NCI-H345 treated with DMSO at 0.1 percent for 48 hours (cell line): ENCODE data around the gene CPA5.

Experiments used
- DNase-seq: peaks from one replicate; lab custom pipeline; 2025; ENCODE audit not compliant: unreplicated experiment; lab: John Stamatoyannopoulos, UW

The CPA5 gene

DNA sequence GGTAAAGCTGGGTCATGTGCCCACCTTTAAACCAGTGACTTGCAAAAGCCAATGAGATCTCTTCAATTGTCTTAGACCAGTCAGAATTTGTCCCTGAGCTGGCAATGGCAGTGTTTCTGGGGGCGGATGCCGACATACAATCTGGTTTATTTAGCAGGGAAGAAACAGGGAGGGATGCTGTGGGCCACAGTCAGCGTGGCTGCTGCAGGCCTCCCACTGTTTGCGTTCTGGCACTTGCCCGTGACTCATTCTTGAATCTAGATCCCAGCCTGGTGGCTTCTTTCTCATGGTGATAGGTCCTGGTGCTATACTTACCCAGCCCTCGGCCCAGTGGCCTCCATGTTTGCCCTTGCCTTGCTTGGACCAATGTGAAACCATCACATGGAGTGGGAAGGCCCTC is 32.6 kb downstream of the CPA5 start:
- no peak for DNase-seq

DNA sequence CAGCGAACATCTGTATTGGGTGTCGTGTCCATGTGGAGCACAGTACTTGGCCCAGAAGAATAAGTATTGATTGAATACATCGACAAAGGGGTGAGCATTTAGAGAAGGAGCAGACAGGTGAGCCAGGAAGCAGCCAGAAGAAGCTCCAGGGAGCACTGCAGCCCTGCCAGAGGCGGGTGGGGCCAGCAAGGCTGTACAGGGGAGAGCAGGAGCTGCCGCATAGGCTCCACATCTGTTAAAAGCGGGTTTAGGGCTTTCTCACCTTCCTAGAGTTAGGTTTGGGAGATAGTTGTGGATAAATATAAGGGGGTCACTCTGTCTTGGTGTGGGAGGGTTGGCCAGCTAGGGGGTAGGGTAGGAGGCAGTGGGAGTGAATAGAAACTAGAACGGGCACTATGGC is 34.4 kb downstream of the CPA5 start:
- no peak for DNase-seq

DNA sequence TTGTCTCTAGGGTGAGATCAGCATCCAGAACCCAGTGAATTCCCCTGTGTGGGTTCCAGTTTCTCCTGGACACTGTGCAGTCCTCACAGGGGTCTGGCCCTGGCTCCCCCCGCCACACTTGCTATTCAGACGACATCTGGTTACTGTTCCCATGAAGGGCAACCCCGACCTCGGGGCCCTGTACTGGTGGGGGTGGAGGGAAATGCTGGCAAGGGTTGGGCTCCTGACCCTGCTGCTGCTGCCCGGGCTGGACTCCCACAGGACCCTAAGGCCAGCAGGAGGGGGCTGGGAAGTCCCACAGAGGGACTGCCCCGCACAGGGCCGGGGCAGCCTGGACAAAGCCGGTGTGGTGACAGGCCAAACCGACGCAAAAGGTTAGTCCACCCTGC is 34.9 kb downstream of the CPA5 start:
- no peak for DNase-seq

DNA sequence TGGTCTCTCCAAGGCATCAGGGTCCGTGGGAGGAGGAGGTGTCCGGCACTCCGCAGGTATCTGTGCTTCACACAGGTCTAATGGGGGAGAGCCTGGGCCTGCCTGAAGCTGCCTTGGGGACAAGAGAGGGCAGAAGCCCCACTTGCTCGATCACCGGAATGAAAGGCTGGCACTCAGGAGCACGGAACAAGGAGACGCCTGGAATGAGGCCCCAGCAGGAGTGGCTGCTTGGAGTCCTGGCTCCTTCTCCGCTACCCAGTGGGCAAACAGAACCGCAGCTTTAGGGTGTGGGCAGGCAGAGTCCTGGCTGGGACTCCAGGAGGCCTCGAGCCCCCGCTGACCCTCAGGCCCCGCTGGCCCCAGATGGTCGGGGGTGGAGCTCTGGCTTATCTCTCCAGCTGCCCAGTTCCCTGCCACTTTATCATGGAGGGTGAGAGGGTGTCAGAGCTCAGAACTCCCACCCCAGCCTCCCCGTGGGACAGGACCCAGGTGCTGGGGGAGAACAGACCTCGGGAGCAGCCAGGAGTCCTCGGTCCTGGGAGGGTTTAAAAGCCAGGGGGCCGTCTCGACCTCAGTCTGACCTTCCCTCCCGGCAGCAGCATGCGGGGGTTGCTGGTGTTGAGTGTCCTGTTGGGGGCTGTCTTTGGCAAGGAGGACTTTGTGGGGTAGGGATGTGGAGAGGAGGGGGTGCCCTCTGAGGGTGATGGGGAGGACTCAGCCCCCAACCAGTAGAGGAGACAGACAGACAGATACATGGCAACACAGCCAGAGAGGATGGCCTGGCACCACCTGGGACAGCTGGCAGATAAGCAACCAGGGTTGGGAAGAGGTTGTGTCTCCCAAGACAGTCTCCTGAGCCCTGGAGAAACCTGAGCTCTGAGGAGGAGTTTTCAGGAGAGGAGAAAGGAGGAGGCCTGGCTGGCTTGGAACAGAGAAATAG is 35.6 kb downstream of the CPA5 start, which contains the start of gene CPA1:
Gene CPA1, plus strand, starts transcription at position 574 of the 940 bp plus-strand sequence. Its CDS starts 27 bp downstream, at position 601.
- DNase-seq = no peak

DNA sequence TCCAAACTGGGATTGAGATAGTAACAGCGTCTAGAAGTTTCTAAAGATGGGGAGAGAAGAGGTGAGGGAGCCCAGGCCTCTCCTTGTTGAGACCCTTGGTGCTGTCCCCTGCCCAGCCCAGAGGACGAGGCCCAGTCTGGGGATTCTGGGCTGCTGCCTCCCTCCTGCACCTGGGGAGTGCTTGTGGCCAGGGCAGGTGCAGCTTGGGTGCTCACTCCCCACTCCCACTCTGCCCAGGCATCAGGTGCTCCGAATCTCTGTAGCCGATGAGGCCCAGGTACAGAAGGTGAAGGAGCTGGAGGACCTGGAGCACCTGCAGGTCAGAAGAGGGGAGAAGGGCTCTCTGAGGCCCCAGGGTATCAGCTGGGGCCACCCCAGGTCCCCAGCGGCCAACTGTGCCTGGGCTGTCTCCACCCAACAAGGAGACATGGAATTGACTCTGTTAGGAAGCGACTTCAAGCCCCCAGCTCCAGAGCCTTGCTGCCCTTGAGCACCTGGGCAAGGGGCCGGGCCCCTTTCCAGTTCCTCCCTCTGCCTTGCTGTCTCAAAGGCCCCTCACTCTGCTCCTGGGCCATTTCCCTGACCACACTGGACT is 36.3 kb downstream of the CPA5 start:
- no peak for DNase-seq

DNA sequence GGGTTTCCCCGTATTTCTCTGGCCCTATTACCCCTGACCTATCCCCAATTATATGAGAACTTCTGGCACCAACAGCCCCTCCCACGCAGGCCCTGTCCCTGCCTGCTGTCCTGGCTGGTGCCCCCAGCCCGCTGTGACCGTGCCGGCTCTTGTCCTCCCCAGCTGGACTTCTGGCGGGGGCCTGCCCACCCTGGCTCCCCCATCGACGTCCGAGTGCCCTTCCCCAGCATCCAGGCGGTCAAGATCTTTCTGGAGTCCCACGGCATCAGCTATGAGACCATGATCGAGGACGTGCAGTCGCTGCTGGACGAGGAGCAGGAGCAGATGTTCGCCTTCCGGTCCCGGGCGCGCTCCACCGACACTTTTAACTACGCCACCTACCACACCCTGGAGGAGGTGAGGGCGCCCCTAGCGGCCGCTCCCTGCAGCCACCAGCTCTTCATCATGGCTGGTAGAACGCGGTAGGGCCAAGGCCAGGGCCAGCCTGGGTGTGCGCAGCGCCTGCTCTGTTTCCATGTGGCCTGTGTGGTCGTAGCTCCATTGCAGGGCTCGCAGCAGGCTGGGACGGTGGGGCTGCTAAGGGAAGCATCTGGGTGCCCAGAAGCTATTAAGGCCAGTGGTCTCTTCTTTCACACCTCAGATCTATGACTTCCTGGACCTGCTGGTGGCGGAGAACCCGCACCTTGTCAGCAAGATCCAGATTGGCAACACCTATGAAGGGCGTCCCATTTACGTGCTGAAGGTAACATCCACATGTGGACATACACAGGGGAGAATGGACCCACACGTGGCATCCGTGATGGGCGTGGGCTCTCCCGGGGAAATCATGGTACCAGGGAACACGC is 37.1 kb downstream of the CPA5 start:
- DNase-seq = no peak

DNA sequence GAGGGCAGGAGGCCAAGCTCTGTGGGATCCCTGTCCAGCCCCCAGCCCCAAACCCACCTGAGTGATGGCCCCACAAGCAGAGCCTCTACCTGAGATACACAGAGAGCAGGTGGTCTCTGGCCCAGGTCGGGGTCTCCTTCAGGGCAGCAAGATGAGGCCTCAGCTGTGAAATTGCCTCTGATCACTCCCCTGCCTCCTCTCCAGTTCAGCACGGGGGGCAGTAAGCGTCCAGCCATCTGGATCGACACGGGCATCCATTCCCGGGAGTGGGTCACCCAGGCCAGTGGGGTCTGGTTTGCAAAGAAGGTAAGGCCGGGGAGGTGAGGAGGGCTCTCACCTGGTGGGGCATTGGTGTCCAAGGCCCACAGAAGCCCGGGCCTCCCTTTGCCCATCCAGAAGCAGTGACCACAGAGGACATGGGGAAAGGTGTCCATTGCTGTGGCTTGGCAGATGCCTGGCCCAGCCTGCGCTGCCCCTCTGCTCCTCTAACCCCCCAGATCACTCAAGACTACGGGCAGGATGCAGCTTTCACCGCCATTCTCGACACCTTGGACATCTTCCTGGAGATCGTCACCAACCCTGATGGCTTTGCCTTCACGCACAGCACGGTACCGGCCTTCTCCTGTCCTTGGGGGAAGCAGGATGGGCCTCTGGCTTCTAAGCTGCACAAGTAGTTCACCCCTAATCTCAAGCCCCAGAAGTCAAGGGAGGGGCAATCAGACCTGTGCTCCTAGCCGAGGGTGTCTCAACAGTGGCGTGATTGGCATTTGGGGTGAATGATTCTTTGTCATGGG is 38.8 kb downstream of the CPA5 start:
- DNase-seq = no peak

DNA sequence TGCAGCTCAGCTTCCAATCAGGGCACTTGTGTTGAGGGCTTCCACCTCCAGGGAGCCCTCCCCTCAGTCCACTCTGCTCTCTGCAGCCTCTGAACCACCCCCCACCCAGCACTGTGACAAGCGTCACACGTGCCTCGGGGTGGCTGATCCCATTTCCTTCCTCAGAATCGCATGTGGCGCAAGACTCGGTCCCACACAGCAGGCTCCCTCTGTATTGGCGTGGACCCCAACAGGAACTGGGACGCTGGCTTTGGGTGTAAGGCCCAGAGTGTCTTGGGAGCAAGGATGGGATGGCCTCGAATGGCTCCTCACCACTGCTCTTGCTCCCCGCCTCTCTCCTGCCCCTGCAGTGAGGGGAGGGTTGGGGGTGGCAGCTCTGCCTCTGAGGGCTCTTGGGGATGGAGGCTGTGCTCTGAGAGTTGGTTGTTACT is 39.8 kb downstream of the CPA5 start:
- DNase-seq = no peak

DNA sequence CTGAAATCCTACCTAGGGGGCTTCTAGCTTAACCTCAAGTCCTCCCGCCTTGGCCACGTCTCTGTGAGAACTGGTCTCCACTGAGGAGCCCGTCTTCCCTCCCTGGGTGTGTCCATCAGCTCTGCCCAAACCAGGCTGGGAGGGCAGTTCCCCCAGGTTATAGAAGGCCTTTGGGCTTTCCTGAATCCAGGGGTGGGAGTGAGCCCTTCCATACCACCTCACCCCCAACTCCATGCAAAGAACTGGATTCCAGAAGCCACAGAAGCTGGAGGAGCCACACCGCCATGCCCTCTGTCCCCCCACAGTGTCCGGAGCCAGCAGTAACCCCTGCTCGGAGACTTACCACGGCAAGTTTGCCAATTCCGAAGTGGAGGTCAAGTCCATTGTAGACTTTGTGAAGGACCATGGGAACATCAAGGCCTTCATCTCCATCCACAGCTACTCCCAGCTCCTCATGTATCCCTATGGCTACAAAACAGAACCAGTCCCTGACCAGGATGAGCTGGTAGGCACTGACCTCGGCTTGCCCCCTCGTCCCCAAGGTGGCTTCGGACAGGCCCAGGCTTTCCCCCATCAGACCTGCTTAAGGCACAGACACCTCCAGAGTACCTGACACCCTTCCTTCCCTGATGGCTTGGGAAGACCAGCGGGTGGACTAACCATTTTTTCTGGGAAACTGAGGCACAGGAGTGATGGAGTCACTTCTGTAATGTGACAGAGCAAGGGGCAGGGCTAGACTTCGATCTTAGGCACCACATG is 40.4 kb downstream of the CPA5 start:
- no peak for DNase-seq

DNA sequence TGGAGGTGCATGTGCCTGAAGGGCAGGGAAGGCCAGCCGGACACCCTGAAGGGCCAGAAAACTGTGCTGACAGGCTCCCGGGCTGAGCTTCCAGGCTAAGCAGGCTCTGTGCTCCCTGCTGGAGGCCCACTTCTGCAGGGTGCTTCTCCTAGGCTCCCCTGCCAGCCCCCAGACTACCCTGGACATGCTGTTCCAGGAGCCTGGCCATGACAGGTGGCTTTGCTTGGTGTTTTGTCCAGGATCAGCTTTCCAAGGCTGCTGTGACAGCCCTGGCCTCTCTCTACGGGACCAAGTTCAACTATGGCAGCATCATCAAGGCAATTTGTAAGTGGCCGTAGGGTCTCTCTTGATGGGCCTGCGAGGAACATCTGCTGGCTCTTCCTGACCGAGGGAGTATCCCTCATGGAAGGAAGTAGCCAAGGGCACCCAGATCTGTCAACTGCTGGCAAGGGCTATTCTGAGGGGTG is 41.0 kb downstream of the CPA5 start:
- no peak for DNase-seq

DNA sequence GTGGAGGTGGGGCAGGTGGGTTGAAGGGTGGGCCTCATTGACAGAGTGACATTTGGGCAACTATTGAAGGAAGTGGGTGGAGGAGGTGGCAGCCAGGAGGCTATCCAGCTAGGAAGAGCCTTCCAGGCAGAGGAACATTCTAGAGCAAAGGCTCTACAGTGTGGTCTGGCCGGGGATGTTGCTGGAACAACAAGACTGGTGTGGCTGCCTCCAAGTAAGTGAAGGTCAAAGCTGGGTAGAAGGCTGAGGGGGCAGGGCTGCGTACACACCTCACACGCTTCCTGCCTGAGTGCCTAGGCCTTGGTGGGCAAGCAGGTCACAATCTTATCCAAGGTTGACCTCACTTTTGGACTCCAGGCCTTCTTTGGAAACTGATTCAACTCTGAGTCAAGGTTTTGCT is 42.3 kb downstream of the CPA5 start:
- DNase-seq = no peak

DNA sequence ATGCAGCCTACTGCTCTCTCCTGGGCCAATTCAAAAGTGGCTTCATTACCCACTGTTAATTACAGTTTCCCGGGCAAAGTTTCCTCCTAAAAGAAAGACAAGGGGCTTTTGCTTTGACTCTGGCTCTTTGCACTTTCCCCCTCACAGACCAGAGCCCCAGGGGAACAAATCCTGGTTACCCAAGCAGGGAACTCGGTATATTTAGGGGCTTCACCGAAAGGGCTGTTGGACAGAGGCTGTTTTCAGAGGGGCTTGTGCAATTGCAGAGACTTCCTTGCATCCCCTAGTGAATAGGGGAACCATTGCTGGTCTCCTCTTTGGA is 42.7 kb downstream of the CPA5 start:
- DNase-seq = no peak

DNA sequence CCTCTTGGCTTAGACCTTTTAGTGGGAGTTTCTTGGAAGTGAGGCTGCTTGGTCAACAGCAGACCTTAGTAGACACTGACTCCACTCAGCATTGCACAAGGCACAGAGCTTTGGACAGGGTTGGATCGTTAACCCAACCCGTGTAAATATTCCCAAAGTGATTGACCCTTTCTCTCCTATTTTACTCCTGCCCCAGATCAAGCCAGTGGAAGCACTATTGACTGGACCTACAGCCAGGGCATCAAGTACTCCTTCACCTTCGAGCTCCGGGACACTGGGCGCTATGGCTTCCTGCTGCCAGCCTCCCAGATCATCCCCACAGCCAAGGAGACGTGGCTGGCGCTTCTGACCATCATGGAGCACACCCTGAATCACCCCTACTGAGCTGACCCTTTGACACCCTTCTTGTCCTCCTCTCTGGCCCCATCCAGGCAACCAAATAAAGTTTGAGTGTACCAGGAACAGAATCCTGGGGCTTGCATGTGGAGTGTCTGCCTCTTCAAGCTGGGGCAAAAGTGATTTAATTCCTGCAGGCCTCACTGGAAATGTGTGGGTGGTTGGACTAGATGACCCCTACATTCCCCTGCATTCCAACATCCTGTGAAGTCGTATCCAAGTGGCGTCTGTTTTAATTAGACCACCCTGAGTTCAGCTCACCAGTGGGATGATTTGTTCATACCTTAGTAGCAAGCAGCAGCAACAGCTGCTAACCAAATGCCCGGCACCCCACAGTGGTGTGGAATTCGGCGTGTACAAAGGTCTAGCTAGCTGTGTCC is 43.2 kb downstream of the CPA5 start:
- no peak for DNase-seq

DNA sequence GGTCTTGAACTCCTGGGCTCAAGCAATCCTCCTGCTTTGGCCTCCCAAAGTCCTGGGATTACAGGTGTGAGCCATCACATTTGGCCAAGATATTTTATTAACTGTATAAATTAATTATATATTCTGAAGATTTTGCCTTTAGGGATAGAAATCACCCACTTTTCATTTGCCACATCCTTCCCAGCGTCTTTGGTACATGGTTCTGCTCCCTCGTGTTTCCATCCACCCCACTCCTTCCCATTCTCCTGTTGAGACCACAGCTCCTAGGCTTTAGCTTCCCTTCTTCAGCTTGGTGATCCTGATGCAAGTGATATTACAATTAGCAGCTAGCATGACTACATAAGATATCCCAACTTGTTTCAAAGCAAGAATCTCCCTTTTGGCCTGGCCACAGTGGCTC is 44.1 kb downstream of the CPA5 start:
- no peak for DNase-seq

DNA sequence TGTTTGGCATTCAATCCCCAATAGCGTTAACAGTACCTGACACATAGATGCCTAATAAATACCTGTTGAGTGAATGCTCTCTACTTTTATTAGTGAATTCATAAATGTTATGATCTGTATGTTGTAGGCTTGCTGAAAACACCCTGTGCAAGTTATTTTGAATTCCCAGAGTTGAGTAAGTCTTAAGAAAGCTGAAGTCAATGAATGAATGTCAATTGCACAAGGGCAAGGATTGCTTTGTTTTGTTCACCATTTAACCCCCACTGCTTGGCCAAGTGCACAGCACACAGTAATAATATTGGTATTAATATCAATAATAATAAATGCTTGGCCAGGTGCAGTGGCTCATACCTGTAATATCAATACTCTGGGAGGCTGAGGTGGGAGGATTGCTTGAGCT is 45.9 kb downstream of the CPA5 start:
- DNase-seq = no peak

DNA sequence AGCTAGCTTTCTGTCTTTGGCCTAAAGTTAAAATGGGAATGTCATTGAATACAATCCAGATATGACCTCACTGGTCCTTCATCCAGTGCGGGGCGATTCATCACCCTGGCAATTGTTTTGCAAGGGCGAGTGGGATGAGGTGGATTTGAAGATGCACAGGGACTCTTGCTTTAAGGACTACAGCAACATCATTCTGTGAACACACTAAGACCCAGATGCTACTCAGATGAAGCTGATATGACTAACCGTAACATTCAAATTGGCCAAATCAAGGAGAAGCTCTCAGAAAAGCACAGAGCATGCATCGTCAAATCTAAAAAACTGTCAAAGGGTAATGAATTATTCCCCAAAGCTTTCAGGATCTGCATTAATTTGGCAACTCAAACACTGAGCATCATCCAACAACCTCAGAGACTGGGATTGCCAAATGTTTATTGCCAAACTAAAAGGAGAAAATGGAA is 48.5 kb downstream of the CPA5 start:
- DNase-seq = no peak

DNA sequence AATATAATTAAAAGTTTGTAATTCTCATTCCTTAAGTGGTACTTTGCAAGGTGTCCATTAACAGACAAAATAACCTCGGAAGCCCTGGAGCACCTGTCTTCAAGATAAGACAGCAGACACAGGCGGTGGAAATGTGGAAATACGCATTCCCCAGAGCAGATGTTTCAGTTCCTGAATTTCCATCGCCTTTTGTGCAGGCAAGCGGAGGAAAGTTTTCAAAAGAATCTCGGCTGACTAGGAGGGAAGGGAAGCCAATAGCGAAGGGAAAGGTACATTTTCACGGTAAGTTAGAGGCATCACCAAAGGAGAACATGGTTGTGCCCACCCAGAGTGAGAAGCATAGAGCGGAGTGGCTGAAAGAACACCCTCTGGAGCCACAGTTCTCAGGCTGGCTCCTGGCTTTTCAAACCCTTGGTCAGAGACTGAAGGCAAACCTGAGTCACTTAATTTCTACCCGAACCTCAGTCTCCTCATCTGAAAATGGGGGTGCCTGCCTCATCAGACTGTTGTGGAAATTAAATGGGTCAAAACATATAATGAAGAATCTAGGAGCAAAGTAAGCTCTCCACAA is 49.3 kb downstream of the CPA5 start:
- DNase-seq = no peak

DNA sequence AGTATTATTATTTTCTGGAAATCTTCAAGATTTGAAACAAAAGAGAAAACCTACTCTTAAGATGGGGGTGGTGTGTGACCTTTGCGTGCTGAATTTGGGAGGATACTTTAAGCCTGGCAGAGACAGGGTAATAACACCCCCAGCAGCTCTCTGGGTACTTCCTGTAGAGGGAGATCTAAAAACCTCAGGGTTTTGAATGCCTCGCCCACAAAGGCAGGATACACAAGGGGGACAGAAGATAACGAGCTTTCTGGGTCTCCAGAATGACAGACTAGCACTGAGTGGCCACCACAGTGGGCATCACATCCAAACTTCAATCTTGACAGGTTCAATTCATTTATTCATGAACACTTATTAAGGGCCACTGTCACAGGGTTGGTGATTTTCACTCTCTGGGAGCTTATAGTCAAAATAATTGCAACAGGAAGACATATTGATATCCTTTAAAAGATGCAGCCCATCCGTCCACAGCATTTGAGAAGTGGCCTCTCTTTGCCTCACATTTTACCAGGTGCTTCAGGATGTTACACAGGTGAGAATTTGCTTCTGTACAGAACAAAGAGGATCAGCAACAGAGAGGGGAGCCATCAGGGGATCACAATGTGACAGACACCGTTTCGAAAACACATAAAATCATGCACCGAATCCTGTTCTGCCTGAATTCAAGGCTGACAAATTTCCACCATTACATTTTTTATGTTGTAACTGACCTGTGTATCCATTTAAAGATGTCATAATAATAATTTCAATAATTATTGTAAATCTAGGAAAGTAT is 50.0 kb downstream of the CPA5 start:
- no peak for DNase-seq
